Glutamatergic neuron (in vitro differentiated cells): Measurements from ENCODE around the gene SDC4. TPM values are rescaled to one million over a fixed set of nuclear protein-coding genes. Genes with fewer than 3 reads are reported as not detected.

Source experiments
- DNase-seq: peaks from one replicate; pipeline ENCODE4 v3.0.0; 2022
- H3K27ac Mint-ChIP-seq: one replicate; pipeline ENCODE4 v1.8.0; 2020; ENCODE audit warnings: mild to moderate bottlenecking, mixed read lengths, inconsistent platforms; ENCODE audit not compliant: unreplicated experiment
- H3K27me3 Mint-ChIP-seq: one replicate; pipeline ENCODE4 v1.8.0; 2020; ENCODE audit warnings: mild to moderate bottlenecking, moderate library complexity, mixed read lengths, inconsistent platforms; ENCODE audit not compliant: unreplicated experiment
- H3K36me3 Mint-ChIP-seq: one replicate; pipeline ENCODE4 v1.8.0; 2020; ENCODE audit warnings: mild to moderate bottlenecking, mixed read lengths, inconsistent platforms; ENCODE audit not compliant: unreplicated experiment
- H3K4me1 Mint-ChIP-seq: one replicate; pipeline ENCODE4 v1.8.0; 2020; ENCODE audit warnings: mild to moderate bottlenecking, low read depth, mixed read lengths, inconsistent platforms; ENCODE audit not compliant: unreplicated experiment
- H3K4me3 Mint-ChIP-seq: one replicate; pipeline ENCODE4 v1.8.0; 2020; ENCODE audit warnings: mild to moderate bottlenecking, mixed read lengths, inconsistent platforms; ENCODE audit not compliant: unreplicated experiment
- H3K9me3 Mint-ChIP-seq: one replicate; pipeline ENCODE4 v1.8.0; 2020; ENCODE audit warnings: mild to moderate bottlenecking, moderate library complexity, mixed read lengths, inconsistent platforms; ENCODE audit not compliant: unreplicated experiment
- CTCF ChIP-seq: fragments of 200-600 bp; sonication (generic); IDR thresholded peaks from one replicate; pipeline ENCODE4 v1.5.0; 2021; ENCODE audit not compliant: partially characterized antibody, unreplicated experiment
- total RNA-seq: library from RNA; stranded (reverse); fragmentation: NEBNext Ultra II Directional; extraction: Animal tissue kit (Norgen Biotek cat#: 25700); gene quantifications from one replicate; pipeline ENCODE4 v1.2.1, GENCODE V29; 2021; ENCODE audit not compliant: unreplicated experiment

SDC4 gene
- total RNA-seq, 1 donor from 2014 or later: 0.61 TPM

GRCh38 chr20:45391559-45391958, 43.3 kb upstream of the SDC4 start:
- H3K27me3 Mint-ChIP-seq: no peaks in the 10 kb centered on the region
- H3K9me3 Mint-ChIP-seq: no peaks in the 10 kb centered on the region
- no peak overlapping the region for H3K27ac Mint-ChIP-seq
- H3K4me1 Mint-ChIP-seq: no peaks in the 10 kb centered on the region
- H3K36me3 Mint-ChIP-seq: no peaks in the 10 kb centered on the region
- TF ChIP-seq CTCF: no peak
- no peak for DNase-seq
- no peak overlapping the region for H3K4me3 Mint-ChIP-seq

- no peak for TF ChIP-seq CTCF
- Mint-ChIP-seq H3K27ac (no peak overlapping the region), H3K4me1 (no peaks in the 10 kb centered on the region), H3K27me3 (no peaks in the 10 kb centered on the region), H3K4me3 (no peak overlapping the region), H3K36me3 (no peaks in the 10 kb centered on the region), H3K9me3 (no peaks in the 10 kb centered on the region)
- DNase-seq: no peak
Observed at GRCh38 chr20:45390931-45391330, 42.7 kb upstream of the SDC4 start.

- no peak for TF ChIP-seq CTCF
- DNase-seq: no peak
- H3K36me3 Mint-ChIP-seq: no peaks in the 10 kb centered on the region
- H3K4me3 Mint-ChIP-seq: no peak overlapping the region
- no peak overlapping the region for H3K27ac Mint-ChIP-seq
- no peaks in the 10 kb centered on the region for H3K27me3 Mint-ChIP-seq
- H3K9me3 Mint-ChIP-seq: no peaks in the 10 kb centered on the region
- H3K4me1 Mint-ChIP-seq: no peaks in the 10 kb centered on the region
Observed at GRCh38 chr20:45387274-45387673, 39.0 kb upstream of the SDC4 start.

GRCh38 chr20:45378191-45378590, 30.0 kb upstream of the SDC4 start, which contains the start of gene TP53TG5:
TSS of gene TP53TG5 (minus strand) at chr20:45378325. CDS start at chr20:45378236, 89 bp downstream.
- H3K4me3 Mint-ChIP-seq: no peak within 1 kb of the TSS
- no peaks in the 10 kb centered on the region for H3K36me3 Mint-ChIP-seq
- no peak for TF ChIP-seq CTCF
- peaks cover 1% of the 10 kb centered on the region for H3K9me3 Mint-ChIP-seq
- DNase-seq: no peak
- no peaks in the 10 kb centered on the region for H3K4me1 Mint-ChIP-seq
- peaks cover 2% of the 10 kb centered on the region for H3K27me3 Mint-ChIP-seq
- no peak within 1 kb of the TSS for H3K27ac Mint-ChIP-seq

- Mint-ChIP-seq H3K36me3 (no peaks in the 10 kb centered on the region), H3K9me3 (peaks cover 1% of the 10 kb centered on the region), H3K4me3 (no peak overlapping the region), H3K27me3 (peaks cover 2% of the 10 kb centered on the region), H3K4me1 (no peaks in the 10 kb centered on the region), H3K27ac (no peak overlapping the region)
- no peak for TF ChIP-seq CTCF
- no peak for DNase-seq
Observed at GRCh38 chr20:45377269-45377668, 29.0 kb upstream of the SDC4 start.
